NCI-H1105 (cell line): ENCODE data around the gene GARIN3.
"Not testable (repeated sequence)": the region's sequence is repeated elsewhere in the genome, so short reads cannot be mapped to it uniquely, and the experiment has no call there.

Experiments
- DNase-seq: peaks from one replicate; lab custom pipeline; 2025; lab: John Stamatoyannopoulos, UW

Gene GARIN3

DNA sequence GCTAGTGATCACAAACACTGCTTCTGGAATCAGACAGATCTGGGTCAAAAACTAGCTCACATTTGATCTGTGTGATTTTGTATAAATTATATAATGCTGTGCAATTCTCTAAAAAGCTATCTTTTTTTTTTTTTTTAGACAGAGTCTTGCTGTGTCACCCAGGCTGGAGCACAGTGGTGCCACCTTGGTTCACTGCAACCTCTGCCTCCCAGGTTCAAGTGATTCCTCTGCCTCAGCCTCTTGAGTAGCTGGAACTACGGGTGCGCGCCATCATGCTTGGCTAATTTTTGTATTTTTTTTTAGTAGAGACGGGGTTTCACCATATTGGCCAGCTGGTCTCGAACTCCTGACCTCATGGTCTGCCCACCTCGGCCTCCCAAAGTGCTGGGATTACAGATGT, 19.1 kb upstream of the GARIN3 start:
- not testable (repeated sequence) for DNase-seq

DNA sequence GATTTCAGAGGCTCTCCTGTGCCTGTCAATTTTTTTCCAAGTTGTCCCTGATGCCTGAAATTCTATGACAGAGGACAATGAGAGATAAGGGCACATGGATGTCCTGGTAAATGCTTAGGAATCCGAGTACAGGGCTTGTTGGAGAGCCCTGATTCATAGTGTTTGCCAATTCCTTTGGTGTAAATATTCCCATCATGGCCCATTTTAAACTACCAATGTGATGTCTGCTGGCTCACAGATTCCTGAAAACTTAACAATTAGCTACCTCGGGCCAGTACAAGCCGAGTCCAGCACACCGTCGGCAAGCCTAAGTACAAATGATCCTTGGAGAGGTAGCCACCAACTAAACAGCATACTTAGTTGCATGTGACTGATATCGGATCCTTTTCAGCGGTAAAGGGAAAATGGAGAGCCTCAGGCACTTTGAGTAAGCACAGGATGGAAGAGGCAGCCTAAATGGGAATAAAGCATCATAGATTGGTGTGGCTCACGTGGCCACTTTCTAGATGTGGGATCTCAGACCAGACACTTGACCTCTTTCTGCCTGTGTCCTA, 18.1 kb upstream of the GARIN3 start:
- no peak for DNase-seq

DNA sequence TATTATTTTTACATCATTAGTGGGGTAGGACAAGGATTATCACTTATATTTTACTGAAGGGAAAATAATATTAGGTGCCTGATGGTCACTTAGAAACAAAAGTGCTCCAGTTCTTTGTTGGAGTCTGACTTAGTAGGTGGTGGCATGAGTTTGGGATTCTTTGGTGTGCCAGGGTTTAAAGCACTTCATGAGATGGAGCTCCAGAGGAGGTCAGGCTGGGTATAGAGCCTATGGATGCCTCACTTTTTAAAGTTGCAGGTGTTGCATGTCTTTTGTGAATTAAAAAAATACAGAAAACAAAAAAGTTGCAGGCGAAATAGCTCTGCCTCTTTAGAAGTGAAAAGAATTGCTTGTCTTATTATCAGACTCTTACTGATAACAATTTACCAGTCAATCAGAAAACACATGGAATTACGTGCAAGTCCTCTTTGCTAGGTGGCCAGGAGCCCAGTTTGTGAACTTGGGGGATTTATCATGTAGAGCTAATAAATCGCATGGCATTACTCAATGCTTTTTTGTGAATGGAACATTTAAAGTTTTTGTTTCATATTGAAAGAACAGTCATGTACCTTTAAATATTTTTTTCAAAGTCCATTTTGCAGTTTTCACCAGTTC, 16.2 kb upstream of the GARIN3 start:
- no peak for DNase-seq

DNA sequence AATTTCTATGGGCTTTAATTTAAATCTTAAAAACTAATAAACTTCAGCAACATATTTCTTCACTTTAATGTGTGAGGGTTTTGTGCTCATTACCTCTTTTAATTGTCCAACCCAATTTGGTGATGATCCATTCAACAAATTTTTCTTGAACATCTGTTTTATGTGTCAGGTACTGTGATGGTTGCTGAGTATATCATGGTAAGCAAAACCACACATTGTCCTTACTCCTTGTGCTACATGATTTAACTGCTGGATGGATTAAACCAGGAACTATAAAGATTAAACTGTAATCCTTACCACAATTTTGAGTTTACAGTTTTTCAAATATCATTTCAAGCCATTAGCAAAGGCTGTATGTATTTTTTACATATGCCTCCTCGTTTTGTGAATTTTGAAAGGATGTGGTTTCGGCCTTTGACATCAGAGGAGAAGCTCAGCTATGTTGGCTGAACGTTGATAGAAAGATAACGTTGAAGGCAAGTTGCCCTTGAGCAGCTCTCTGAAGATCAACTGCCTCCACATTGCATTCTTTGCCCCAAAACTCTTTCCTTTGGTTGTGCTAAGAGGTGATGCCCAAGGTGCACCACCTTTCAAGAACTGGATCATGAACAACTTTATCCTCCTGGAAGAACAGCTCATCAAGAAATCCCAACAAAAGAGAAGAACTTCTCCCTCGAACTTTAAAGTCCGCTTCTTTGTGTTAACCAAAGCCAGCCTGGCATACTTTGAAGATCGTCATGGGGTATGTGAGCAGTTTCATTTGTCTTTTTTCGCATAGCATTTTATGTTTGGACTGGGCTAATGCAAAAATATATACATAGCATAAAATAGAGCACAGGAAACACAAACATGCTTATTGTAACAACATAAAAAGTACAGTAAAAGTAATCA, 14.6 kb upstream of the GARIN3 start, which contains the start of gene ITK:
Gene ITK, plus strand, starts transcription at position 467 of the 891 bp plus-strand sequence. Its CDS starts 138 bp downstream, at position 605.
- no peak for DNase-seq

DNA sequence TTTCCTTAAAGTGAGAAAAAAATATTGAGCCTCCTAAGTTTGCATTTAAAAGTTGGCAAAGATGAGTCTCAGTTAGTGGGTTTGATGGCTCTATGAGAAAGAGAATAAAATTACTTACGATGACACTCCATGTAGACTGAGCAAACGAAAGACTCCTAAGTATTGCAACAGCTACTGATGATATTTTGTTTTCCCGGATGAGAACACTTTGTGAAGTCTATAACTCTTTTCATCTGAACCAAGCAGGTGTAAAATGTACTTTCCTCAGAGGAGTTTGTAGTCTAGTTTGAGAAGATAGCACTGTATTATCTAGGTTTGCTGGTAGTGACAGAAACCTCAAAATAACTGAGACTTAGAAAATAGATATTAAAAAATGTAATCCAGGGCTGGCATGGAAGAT, 12.9 kb upstream of the GARIN3 start:
- DNase-seq: no peak

DNA sequence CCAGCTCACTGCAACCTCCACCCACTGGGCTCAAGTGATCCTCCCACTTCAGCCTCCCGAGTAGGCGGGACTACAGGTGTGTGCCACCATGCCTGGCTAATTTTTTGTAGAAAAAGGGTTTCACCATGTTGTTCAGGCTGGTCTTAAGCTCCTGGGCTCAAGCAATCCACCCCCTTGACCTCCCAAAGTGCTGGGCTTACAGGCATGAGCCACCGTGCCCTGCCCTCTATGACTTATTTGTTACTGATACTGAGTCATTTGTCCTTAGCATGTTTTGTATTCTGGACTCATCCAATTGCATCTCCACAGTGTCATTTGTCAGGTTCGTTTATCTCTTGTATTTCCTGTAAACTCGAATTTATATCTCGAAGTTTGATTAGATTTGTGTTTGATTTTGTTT, 11.9 kb upstream of the GARIN3 start:
- no peak for DNase-seq

DNA sequence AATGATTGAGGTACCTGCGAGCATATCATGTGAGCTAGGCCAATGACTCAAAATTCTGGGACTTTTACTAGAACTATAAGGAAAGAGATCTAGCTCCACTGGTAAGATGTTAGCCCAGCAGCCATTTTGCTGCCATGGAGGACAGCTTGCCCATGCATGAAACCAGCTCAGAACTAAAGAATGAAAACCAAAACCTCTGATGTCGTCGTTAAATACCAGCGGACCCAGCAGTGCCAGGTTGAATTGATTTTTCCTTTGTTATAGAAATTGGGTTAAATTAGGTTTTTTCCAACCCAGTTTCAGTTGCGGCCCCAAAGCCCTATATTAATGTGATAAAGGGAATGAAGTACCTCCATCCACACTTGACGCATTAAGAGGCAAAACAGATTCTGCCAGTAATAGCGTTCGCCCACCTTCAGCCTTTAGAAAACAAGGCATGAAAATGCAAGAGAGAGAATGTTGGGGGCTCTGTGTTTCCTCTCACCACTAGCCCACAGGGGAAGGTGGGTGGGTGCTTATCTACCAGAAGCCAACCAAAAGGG, 9.1 kb upstream of the GARIN3 start:
- no peak for DNase-seq

DNA sequence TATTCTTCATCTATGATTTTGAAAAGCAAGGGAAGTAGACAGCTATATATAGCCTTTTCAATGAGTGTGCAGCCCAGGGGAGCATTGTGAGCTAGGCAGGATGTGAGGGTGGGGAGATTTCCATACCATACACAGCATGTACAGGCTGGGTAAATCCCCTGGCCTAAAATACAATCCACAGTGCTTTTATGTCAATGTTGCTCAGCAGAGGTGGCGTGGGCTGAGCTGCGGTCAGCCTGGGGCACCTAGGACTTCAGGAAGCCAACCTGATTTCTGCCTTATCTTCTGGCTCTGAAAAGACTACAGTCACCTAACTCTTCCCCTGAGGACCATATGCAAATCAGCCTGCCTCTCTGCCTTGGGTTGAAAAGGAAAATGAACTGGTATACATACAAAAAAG, 6.3 kb upstream of the GARIN3 start:
- no peak for DNase-seq

DNA sequence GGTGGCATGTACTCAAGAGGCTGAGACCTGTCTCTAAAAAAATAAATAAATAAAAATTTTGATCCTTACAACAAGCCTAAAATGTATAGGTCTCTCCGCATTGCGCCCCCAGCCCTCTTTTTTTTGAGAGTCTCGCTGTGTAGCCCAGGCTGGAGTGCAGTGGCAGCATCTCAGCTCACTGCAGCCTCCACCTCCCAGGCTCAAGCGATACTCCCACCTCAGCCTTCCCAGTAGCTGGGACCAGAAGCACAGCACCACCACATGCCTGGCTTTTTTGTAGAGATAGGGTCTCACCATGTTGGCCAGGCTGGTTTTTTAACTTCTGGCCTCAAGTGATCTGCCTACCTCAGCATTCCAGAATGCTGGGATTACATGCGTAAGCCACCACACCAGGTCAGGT, 2.2 kb upstream of the GARIN3 start:
- no peak for DNase-seq

DNA sequence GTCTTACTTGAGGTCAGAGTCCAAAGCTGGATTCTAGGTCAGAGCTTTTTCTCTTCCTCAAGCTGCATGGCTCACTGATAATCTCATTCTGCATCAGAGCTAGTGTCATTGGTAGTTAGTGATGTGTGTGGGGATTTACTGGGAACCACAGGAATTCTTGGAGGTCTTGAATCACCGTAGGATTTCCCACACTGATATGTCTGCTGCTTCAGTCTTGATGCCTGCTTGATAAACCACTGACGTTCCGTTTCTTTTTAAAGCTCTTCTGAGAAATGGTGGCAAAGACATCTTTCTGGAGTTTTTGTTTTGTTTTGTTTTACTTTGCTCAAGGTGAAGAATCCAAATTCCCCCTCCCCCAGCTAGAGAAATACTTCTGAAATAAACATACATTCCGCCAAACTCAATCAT, 1.2 kb upstream of the GARIN3 start:
- DNase-seq: no peak

DNA sequence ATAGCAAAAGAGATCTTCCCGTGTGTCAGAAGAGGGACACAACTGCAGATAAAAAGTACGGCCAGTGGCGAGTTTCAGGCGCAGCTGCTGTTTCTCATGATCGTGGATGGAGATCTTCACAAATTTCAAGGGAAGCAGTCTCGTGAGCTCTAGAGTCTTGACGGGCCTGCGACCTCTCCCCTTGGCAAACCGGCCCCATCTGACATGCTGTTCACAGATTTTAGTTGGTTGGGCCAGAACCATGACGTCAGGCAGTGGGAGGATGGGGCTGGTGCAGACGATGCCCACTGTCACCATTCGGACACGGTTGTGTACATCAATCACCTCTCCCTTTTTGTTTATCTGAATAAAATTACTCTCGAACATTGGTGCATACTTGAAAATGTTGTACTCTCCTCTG, 396 bp downstream of the GARIN3 start:
- DNase-seq: no peak

DNA sequence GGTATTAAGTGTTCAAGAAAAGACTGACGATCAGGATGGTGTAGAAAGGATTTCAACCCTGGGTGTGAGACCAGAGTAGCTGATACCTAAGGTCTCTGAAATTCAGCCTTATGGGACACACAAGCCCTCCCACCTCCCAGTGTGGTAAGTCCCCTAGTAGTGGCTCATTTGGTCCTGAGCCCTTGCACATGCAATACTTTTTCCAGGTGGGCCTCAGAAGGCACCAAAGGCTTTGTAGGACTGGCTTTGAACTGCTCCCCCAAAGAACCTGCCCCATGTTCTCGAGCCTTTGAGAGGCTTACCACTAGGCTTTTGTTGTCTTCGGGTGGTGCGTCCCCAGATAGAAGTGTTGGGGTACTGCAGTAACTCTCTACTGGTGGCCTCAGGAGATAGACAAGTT, 803 bp downstream of the GARIN3 start:
- DNase-seq: no peak

DNA sequence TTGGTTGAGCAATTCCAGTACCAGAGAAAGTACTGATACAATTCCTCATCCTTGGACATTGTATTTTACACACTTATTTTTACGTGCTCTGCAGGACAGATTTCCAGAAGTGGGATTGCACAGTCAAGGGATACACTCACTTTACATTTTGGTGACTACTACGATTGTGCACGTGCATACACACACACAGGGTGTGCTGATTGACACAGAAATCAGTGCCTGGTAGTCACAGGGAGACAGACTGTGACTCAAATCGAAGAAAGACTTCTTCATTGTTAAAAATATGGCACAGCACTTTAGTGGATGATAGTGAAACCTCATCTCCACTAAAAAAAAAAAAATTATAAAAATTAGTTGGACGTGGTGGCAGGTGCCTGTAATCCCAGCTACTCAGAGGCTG, 1.5 kb downstream of the GARIN3 start:
- DNase-seq: no peak

DNA sequence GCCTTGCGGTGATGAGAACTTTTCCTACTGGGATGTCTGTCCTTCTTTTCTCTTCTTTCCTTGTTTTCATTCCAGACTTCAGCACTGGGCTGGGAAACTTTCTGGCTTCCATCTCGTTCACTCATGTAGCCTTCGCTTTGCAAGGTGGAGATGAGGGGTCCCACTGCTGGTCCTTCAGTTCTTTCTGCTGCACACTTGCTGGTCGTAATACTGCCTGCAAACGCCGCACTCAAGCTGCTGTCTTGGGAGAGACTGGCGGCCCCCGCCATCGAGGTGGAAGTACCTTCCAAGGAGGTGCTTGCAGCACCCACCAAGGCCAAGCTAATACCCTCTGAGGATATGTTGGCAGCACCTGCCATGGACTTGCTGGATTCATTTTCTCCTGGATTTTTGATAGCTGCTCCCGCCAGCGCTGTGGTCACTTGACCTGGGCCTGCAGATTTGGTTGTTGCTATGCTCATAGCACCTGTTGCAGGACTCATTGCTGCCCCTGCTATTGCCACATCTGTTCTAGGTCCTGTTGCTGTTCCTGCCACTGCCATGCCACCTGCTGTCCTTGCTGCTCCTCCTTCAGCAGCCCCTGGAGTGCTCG, 3.0 kb downstream of the GARIN3 start:
- no peak for DNase-seq

DNA sequence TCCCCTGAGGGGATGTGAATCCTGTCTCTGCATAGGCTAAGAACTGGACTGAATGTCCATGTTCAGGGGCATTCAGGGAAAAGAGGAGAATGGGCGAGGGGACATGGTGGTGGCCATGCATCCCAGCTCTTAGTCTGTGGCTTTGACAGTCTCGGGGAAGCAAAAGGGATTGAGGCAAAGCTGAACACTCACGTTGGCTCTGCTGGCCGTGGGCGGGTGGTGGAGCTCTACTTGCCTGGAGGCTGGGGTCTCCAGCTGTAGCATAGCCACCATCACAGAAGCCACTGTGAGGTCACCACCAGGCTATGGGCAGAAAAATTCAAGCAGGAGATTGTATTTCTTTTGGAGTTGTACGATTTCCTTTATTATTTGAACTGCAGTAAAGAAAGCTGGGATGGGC, 4.1 kb downstream of the GARIN3 start:
- DNase-seq: no peak

DNA sequence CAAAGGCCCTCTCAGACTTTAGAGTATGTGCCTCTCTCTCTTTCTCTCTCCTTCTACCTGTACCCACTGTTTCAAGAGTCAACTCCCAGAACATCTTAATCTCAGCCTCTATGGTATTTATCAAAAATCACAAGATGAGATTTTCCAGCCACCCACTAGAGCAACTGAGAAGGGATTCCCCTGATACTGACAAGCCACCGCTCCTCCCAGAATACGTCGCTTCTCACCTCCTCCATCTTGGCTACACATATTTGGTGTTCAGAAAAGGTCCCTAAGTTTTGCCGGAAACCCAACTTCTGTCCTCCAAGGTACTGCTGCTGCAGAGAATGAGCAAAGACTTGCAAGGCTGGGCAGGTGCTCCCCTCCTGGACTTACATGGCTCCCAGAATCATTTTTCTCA, 6.1 kb downstream of the GARIN3 start:
- no peak for DNase-seq

DNA sequence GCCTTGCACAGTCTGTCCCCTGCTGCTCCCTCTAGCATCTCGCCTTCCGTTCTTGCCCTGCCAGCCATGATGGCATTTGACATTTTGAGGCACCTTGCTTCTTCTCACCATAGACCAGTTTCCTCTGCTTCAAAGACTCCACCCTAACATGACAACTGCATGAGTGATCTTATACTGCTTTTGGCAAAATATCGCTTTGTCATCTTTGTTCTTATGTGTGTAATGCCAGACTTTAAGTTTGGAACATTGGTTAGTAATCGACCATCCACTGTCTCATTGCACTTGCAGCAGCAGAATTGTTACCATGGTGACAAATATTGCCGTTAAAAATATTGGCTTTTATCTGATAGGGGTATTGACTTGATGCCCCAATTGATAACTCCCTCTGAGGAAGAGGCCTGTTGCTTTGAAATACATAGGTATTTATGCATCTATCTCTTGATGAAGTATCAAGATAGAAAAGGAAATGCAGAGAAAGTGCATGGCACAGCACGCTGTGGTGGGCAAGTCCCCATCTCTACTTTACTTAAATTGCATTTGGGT, 6.8 kb downstream of the GARIN3 start:
- no peak for DNase-seq

DNA sequence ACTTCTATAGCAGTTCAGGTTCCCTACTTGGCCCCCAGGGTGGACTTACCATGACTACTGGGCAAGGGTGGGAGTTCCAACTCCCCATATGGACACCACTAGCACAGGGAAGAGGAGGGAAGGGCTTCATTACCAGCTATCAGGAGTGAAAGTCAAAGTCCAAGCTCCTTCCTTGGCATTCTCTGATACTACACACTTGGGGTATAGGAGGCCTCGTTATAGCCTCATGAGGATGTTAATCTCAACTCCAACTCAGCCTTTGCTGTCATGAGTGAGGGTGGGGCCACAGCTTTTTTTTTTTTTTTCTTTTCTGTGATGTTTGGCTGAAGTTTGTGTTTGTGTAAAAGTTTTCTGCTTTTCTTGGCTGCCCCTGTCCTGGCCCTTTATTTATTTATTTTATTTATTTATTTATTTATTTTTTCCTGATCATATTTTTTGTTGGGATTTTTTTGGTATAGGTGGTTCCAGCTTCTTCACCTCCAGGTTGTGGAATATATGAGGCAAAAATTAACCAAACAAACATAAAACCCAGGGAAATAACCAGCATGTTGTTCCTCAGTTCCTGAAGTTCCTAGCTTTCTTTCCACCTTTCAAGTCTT, 8.7 kb downstream of the GARIN3 start:
- DNase-seq: no peak

DNA sequence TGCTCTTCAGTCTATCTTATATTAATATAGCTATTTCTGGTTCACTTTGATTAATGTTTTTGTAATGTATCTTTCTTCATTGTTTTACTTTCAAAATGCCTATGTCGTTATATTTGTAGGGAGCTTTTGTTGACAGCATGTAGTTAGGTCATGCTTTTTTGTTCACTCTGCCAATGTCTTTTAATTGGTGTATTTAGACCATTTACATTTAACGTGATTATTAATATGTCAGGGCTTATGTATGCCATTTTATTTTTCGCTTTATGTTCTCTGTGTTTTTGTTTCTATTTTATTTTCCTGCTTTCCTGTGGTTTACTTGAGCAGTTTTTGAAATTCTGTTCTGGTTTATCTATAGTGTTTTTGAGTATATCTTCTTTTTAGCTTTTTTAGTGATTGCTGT, 10.8 kb downstream of the GARIN3 start:
- no peak for DNase-seq

DNA sequence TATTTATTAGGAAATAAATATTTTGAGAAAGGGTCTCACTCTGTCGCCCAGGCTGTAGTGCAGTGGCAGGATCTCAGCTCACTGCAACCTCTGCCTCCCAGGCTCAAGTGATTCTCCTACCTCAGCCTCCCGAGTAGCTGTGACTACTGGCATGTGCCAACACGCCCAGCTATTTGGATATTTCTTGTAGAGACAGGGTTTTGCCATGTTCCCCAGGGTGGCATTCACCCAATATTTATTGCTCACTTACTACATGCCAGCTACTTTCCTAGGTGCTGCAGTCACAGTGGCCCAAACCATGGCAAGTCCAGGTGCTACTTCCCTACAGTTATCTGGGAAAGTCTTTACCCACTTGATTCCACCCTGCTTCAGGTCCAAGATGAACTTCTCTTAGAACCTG, 15.1 kb downstream of the GARIN3 start:
- no peak for DNase-seq

DNA sequence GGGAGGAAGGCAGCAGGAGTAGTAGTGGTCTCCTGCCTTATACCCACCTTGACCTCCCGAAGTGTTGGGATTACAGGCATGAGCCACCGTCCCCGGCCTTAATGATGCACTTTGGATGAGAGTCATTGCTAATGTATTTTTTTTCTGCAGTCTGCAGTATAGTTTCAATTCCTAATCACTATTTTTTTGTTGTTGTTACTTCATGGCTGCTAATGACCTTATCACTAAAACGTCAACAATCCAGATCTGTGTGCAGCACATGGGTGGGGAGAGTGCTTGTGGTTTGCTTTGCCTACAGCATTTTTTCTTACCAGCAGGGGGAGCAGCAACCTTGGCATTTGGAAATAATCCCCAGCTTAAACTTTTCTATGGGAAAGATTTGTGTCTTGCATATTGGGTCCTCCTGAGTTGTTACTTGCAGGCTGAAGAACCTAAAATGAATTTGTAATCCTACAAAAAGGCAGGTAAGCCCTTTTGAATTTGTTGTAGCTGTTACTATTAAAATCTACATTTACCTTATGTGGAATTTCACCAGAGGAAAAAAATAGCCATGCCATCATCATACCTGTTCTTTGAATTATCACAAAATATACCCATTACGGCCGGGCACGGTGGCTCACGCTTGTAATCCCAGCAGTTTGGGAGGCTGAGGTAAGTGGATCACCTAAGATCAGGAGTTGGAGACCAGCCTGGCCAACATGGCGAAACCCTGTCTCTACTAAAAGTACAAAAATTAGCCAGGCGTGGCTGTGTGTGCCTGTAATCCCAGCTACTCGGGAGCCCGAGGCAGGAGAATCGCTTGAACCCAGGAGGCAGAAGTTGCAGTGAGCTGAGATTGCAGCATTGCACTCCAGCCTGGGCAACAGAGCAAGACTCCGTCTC, 17.1 kb downstream of the GARIN3 start:
- peak; percentile 27 for DNase-seq
